Endothelial cell of umbilical vein (primary cell): ENCODE measurements around the gene ABCB7. TPM values are rescaled to one million over a fixed set of nuclear protein-coding genes. Genes with fewer than 3 reads are reported as not detected.

Experiments
- BruUV-seq: library from RNA; stranded (reverse); fragments of 400-500 nt; replicated peaks from 2 replicates; lab custom pipeline; 2021; lab: Mats Ljungman, UMichigan
- CTCF ChIA-PET: fragments of 300-600, 350-600 bp; sonication (Branson Sonifier 250); formaldehyde crosslinking; loops from one replicate; lab custom pipeline; 2021; ENCODE audit warnings: antibody characterized with exemption, inconsistent platforms; lab: Charles Lee
- POLR2A ChIA-PET: fragments of 300-600, 350-600 bp; sonication (Branson Sonifier 250); formaldehyde crosslinking; loops from one replicate; lab custom pipeline; 2021; ENCODE audit warnings: antibody characterized with exemption, inconsistent platforms; lab: Charles Lee
- DNase-seq: peaks from one replicate; pipeline ENCODE4 v3.0.0-alpha.2; 2011; ENCODE audit warnings: low read depth, low spot score
- FAIRE-seq: peaks from 2 replicates; lab custom pipeline; 2011; peaks lifted over from hg19 to GRCh38; lab: Jason Lieb, UNC
- H2AFZ ChIP-seq: 2 replicates; pipeline ENCODE4 v1.6.0; 2012; ENCODE audit warnings: low read depth, low read length, control low read depth, inconsistent platforms
- H3K27ac ChIP-seq: 2 replicates; pipeline ENCODE4 v1.5.1; 2011; ENCODE audit warnings: low read depth, mild to moderate bottlenecking, control low read depth, low read length, moderate library complexity; ENCODE audit not compliant: insufficient read depth
- H3K27me3 ChIP-seq, 2 experiments: 2 replicates each; pipeline versions ENCODE4 v1.6.0 to v1.6.1; 2011; ENCODE audit warnings: low read length in 2 of 2, mixed read lengths in 1 of 2; ENCODE audit not compliant: control insufficient read depth in 2 of 2, insufficient read depth in 2 of 2
- H3K36me3 ChIP-seq, 2 experiments: 2 replicates in 1 of 2; 3 replicates in 1 of 2; pipeline ENCODE4 v1.5.1; 2011; ENCODE audit warnings: low read length in 2 of 2, mild to moderate bottlenecking in 1 of 2, moderate library complexity in 1 of 2; ENCODE audit not compliant: control insufficient read depth in 2 of 2, insufficient read depth in 2 of 2; ENCODE audit errors: extremely low read depth in 1 of 2
- H3K4me1 ChIP-seq: 3 replicates; pipeline ENCODE4 v1.5.1; 2011; ENCODE audit warnings: mild to moderate bottlenecking, low read length; ENCODE audit not compliant: control insufficient read depth, insufficient read depth; ENCODE audit errors: extremely low read depth
- H3K4me2 ChIP-seq: 2 replicates; pipeline ENCODE4 v1.6.1; 2011; ENCODE audit warnings: low read length, control low read depth, mixed read lengths; ENCODE audit not compliant: insufficient read depth
- H3K4me3 ChIP-seq, 3 experiments: fragments of 200-600 bp in 1 of 3; sonication (generic), shearing (Covaris generic) in 1 of 3; replicated peaks in 1 of 3; 2 replicates each; pipeline ENCODE4 v1.5.1; 2011 to 2016; ENCODE audit warnings: control low read depth in 3 of 3, low read length in 3 of 3, mild to moderate bottlenecking in 2 of 3, inconsistent platforms in 1 of 3, low read depth in 1 of 3, moderate library complexity in 1 of 3; ENCODE audit not compliant: insufficient read depth in 1 of 3
- H3K79me2 ChIP-seq: 2 replicates; pipeline ENCODE4 v1.6.0; 2012; ENCODE audit warnings: low read length, inconsistent platforms; ENCODE audit not compliant: control insufficient read depth, insufficient read depth
- H3K9ac ChIP-seq: replicated peaks from 2 replicates; pipeline ENCODE3; 2011; ENCODE audit warnings: low read length, control low read depth; ENCODE audit not compliant: insufficient read depth; ENCODE audit errors: extremely low read depth
- H3K9me1 ChIP-seq: replicated peaks from 3 replicates; pipeline ENCODE4 v1.6.0; 2011; ENCODE audit warnings: mild to moderate bottlenecking, low read length; ENCODE audit not compliant: control insufficient read depth, insufficient read depth; ENCODE audit errors: extremely low read depth
- H3K9me3 ChIP-seq: replicated peaks from 2 replicates; pipeline ENCODE4 v1.5.1; 2012; ENCODE audit warnings: low read length, inconsistent platforms; ENCODE audit not compliant: control insufficient read depth, insufficient read depth
- H4K20me1 ChIP-seq: replicated peaks from 2 replicates; pipeline ENCODE3; 2011; ENCODE audit warnings: mild to moderate bottlenecking, low read length; ENCODE audit not compliant: control insufficient read depth, insufficient read depth; ENCODE audit errors: extremely low read depth
- EZH2 ChIP-seq: IDR thresholded peaks from 2 replicates; pipeline ENCODE4 v1.6.1; 2012; ENCODE audit warnings: borderline replicate concordance, low read depth, mild to moderate bottlenecking, moderate library complexity, low read length, inconsistent platforms; ENCODE audit not compliant: severe bottlenecking
- FOS ChIP-seq: IDR thresholded peaks from 2 replicates; pipeline ENCODE4 v1.6.1; 2011; ENCODE audit warnings: mild to moderate bottlenecking, low read length, moderate library complexity, borderline replicate concordance; ENCODE audit not compliant: insufficient read depth
- GATA2 ChIP-seq: IDR thresholded peaks from 2 replicates; pipeline ENCODE4 v1.7.0; 2011; ENCODE audit warnings: low read depth, mild to moderate bottlenecking, moderate library complexity, mixed read lengths, low read length; ENCODE audit not compliant: insufficient read length, insufficient read depth
- JUN ChIP-seq: IDR thresholded peaks from 2 replicates; pipeline ENCODE4 v1.6.1; 2011; ENCODE audit warnings: borderline replicate concordance, low read depth; ENCODE audit not compliant: insufficient read length, insufficient read depth
- MYC ChIP-seq: IDR thresholded peaks from one replicate; pipeline ENCODE4 v1.6.1; 2011; ENCODE audit warnings: mild to moderate bottlenecking, low read depth, low read length
- POLR2A ChIP-seq: IDR thresholded peaks from 2 replicates; pipeline ENCODE4 v1.6.1; 2012; ENCODE audit warnings: low read depth, mild to moderate bottlenecking, control low read depth, low read length
- POLR2AphosphoS5 ChIP-seq: IDR thresholded peaks from 2 replicates; pipeline ENCODE4 v1.6.1; 2012; ENCODE audit warnings: low read depth, mild to moderate bottlenecking, control low read depth, low read length, moderate library complexity; ENCODE audit not compliant: insufficient read depth
- dilution Hi-C: fragments of 300-500 bp; cut with MboI; formaldehyde crosslinking; loops from one replicate; pipeline ENCODE4 v1.15.0; 2019; ENCODE audit warnings: low sequenced_read_pairs; ENCODE audit not compliant: extremely low pct_ligation_motif_present
- intact Hi-C: fragments of 100-400 bp; cut with micrococcal nuclease; formaldehyde crosslinking; loops from one replicate; pipeline ENCODE4 v1.10.0; 2022
- polyA plus RNA-seq, 4 experiments: library from polyadenylated mRNA; depleted of rRNA in 3 of 4; stranded (reverse) in 3 of 4; unstranded in 1 of 4; fragments of >200 nt; gene quantifications; 2 replicates each; pipeline versions ENCODE4 v1.2.1 to v1.2.3, GENCODE V29; 2011 to 2012; ENCODE audit warnings: missing spikeins in 1 of 4
- total RNA-seq: library from RNA; stranded (reverse); gene quantifications from 2 replicates; pipeline ENCODE4 v1.2.3, GENCODE V29; 2021
- TF ChIP-seq, protein P1 (sequence below), 2 donors: IDR thresholded peaks; 1 replicate in 1 of 2; 2 replicates in 1 of 2; pipeline ENCODE4 v1.5.1; 2011; ENCODE audit warnings: low read length in 2 of 2, mild to moderate bottlenecking in 2 of 2, moderate library complexity in 2 of 2, control low read depth in 1 of 2, inconsistent platforms in 1 of 2, low read depth in 1 of 2; ENCODE audit not compliant: insufficient read depth in 1 of 2; ENCODE audit errors: extremely low read depth in 1 of 2
- TF ChIP-seq, protein P2 (sequence below): IDR thresholded peaks from 2 replicates; pipeline ENCODE4 v1.6.1; 2011; ENCODE audit not compliant: insufficient read depth, insufficient read length

The ABCB7 gene
- total and polyA plus RNA-seq, 2 donors (not counting 3 experiments of a cell fraction or from before 2014, with no cell fraction given): 12.1 to 20.7 TPM

DNA sequence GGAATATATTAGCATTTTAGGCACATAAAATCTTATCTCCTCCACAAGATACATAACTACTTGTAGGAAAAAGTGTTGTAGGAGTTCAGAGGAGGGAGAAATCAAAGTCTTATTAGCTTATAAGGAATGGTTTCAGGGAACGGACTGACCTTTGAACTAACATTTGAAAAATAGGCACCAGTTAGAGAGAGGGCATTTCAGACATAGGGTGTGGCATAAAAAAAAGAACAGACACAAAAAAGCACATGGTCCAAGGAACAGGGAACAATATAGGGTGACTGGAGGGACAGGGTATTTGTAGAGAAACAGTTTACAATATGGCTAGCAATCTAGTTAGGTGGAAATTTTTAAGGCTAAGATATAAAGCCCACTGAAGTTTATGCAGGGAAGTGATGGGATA, 6.4 kb downstream of the ABCB7 start:
- H3K9ac ChIP-seq: no peak overlapping the region
- H3K36me3 ChIP-seq: no peaks in the 10 kb centered on the region
- TF ChIP-seq, protein P1, sequence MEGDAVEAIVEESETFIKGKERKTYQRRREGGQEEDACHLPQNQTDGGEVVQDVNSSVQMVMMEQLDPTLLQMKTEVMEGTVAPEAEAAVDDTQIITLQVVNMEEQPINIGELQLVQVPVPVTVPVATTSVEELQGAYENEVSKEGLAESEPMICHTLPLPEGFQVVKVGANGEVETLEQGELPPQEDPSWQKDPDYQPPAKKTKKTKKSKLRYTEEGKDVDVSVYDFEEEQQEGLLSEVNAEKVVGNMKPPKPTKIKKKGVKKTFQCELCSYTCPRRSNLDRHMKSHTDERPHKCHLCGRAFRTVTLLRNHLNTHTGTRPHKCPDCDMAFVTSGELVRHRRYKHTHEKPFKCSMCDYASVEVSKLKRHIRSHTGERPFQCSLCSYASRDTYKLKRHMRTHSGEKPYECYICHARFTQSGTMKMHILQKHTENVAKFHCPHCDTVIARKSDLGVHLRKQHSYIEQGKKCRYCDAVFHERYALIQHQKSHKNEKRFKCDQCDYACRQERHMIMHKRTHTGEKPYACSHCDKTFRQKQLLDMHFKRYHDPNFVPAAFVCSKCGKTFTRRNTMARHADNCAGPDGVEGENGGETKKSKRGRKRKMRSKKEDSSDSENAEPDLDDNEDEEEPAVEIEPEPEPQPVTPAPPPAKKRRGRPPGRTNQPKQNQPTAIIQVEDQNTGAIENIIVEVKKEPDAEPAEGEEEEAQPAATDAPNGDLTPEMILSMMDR (IDR thresholded peaks at IDR 0.05; ENCODE audit: extremely low read depth in 1 of 2, insufficient read depth in 1 of 2, low read depth in 1 of 2, low read length in 2 of 2): no peak
- TF ChIP-seq JUN (no peak), FOS (no peak), MYC (no peak), GATA2 (no peak), EZH2 (no peak), POLR2AphosphoS5 (no peak), POLR2A (no peak)
- TF ChIP-seq, protein P2, sequence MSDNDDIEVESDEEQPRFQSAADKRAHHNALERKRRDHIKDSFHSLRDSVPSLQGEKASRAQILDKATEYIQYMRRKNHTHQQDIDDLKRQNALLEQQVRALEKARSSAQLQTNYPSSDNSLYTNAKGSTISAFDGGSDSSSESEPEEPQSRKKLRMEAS: no peak
- POLR2A ChIA-PET: no interaction called here
- no peaks in the 10 kb centered on the region for H3K9me3 ChIP-seq
- dilution Hi-C loops: no loop called here
- intact Hi-C loops: no loop called here
- BruUV-seq: no TSS peak
- H3K27ac ChIP-seq: no peak overlapping the region
- H4K20me1 ChIP-seq: no peaks in the 10 kb centered on the region
- peaks cover 7% of the 10 kb centered on the region for H3K79me2 ChIP-seq
- H3K27me3 ChIP-seq: no peaks in the 10 kb centered on the region
- no peaks in the 10 kb centered on the region for H3K9me1 ChIP-seq
- no peak overlapping the region for H2AFZ ChIP-seq
- FAIRE-seq: no peak
- H3K4me1 ChIP-seq: no peaks in the 10 kb centered on the region
- no peak overlapping the region for H3K4me3 ChIP-seq
- CTCF ChIA-PET: no interaction called here
- H3K4me2 ChIP-seq: no peak overlapping the region
- DNase-seq: no peak
